Effector CD8-positive, alpha-beta T cell (primary cell): ENCODE measurements around the gene KRTAP5-5.

Experiments used
- DNase-seq: peaks from one replicate; lab custom pipeline; 2025; lab: John Stamatoyannopoulos, UW

The KRTAP5-5 gene

GRCh38 chr11:1676229-1676740 lies 46.7 kb downstream of the KRTAP5-5 start:
- no peak for DNase-seq

- DNase-seq, result no peak
These were observed 50.3 kb downstream of the KRTAP5-5 start for GRCh38 chr11:1679881-1680280.
